HepG2 (cell line): ENCODE results near the gene HSPA5.
"Not testable (repeated sequence)": the region's sequence is repeated elsewhere in the genome, so short reads cannot be mapped to it uniquely, and the experiment has no call there.

ENCODE experiments used
- ATF5 ChIP-seq: sonication (generic); formaldehyde crosslinking; IDR thresholded peaks from 2 replicates; pipeline ENCODE4 v1.4.0; 2020; ENCODE audit warnings: mild to moderate bottlenecking, low read depth, missing genetic modification reagents
- FIP1L1 ChIP-seq: fragments of 200-400 bp; formaldehyde crosslinking; IDR thresholded peaks from 2 replicates; pipeline ENCODE4 v1.6.1; 2018; ENCODE audit warnings: low read depth, mild to moderate bottlenecking, low read length, moderate library complexity, borderline replicate concordance; ENCODE audit not compliant: insufficient read depth
- FOXJ3 ChIP-seq: sonication (generic); formaldehyde crosslinking; IDR thresholded peaks from 2 replicates; pipeline ENCODE4 v1.4.0; 2020; ENCODE audit warnings: missing genetic modification reagents, mild to moderate bottlenecking, borderline replicate concordance
- KLF6 ChIP-seq: IDR thresholded peaks from 2 replicates; pipeline ENCODE4 v1.8.0; 2016; ENCODE audit warnings: missing biosample characterization, missing genetic modification reagents
- TF ChIP-seq, protein P1 (sequence below): sonication (generic); formaldehyde crosslinking; IDR thresholded peaks from 2 replicates; pipeline ENCODE4 v1.5.0; 2020; ENCODE audit warnings: mild to moderate bottlenecking, missing genetic modification reagents, moderate library complexity
- TF ChIP-seq, protein P2 (sequence below): IDR thresholded peaks from 2 replicates; pipeline ENCODE4 v1.6.1; 2012; ENCODE audit warnings: inconsistent platforms

DNA sequence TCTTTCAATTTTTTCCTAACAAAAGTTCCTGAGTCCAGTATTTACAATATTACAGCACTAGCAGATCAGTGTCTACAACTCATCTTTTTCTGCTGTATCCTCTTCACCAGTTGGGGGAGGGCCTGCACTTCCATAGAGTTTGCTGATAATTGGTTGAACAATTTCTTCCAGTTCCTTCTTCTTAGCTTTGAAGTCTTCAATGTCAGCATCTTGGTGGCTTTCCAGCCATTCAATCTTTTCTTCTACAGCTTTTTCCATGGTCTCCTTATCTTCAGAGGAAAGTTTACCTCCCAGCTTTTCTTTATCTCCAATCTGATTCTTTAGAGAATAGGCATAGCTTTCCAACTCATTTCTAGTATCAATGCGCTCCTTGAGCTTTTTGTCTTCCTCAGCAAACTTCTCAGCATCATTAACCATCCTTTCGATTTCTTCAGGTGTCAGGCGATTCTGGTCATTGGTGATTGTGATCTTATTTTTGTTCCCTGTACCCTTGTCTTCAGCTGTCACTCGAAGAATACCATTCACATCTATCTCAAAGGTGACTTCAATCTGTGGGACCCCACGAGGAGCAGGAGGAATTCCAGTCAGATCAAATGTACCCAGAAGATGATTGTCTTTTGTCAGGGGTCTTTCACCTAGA lies 4.5 kb downstream of the HSPA5 start:
- TF ChIP-seq, protein P1, sequence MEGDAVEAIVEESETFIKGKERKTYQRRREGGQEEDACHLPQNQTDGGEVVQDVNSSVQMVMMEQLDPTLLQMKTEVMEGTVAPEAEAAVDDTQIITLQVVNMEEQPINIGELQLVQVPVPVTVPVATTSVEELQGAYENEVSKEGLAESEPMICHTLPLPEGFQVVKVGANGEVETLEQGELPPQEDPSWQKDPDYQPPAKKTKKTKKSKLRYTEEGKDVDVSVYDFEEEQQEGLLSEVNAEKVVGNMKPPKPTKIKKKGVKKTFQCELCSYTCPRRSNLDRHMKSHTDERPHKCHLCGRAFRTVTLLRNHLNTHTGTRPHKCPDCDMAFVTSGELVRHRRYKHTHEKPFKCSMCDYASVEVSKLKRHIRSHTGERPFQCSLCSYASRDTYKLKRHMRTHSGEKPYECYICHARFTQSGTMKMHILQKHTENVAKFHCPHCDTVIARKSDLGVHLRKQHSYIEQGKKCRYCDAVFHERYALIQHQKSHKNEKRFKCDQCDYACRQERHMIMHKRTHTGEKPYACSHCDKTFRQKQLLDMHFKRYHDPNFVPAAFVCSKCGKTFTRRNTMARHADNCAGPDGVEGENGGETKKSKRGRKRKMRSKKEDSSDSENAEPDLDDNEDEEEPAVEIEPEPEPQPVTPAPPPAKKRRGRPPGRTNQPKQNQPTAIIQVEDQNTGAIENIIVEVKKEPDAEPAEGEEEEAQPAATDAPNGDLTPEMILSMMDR = not testable (repeated sequence)
- not testable (repeated sequence) for TF ChIP-seq FOXJ3 (CRISPR knock-in tag); ATF5 (CRISPR knock-in tag); FIP1L1; KLF6
- TF ChIP-seq, protein P2, sequence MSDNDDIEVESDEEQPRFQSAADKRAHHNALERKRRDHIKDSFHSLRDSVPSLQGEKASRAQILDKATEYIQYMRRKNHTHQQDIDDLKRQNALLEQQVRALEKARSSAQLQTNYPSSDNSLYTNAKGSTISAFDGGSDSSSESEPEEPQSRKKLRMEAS = not testable (repeated sequence)
